HepG2 (cell line): ENCODE data around the gene GPR15LG. TPM values are rescaled to one million over a fixed set of nuclear protein-coding genes. Genes with fewer than 3 reads are reported as not detected.

ENCODE experiments used
- ARID2 ChIP-seq: sonication (generic); formaldehyde crosslinking; IDR thresholded peaks from 2 replicates; pipeline ENCODE4 v1.8.1; 2022; ENCODE audit warnings: mild to moderate bottlenecking, missing genetic modification reagents, borderline replicate concordance
- DNMT1 ChIP-seq: sonication (generic); formaldehyde crosslinking; IDR thresholded peaks from 2 replicates; pipeline ENCODE4 v1.5.1; 2020; ENCODE audit warnings: mild to moderate bottlenecking, missing genetic modification reagents
- DNMT3B ChIP-seq: conservative IDR thresholded peaks from 2 replicates; pipeline ENCODE4 v1.6.1; 2016; ENCODE audit warnings: missing biosample characterization, control low read depth
- ETV5 ChIP-seq: IDR thresholded peaks from 2 replicates; pipeline ENCODE4 v1.6.1; 2018; ENCODE audit warnings: missing biosample characterization, missing genetic modification reagents, inconsistent platforms, borderline replicate concordance
- JUNB ChIP-seq: sonication (generic); formaldehyde crosslinking; IDR thresholded peaks from 2 replicates; pipeline ENCODE4 v1.8.0; 2022; ENCODE audit warnings: missing genetic modification reagents, mild to moderate bottlenecking, borderline replicate concordance
- MIER3 ChIP-seq: IDR thresholded peaks from 2 replicates; pipeline ENCODE4 v1.6.1; 2016; ENCODE audit warnings: missing compliant biosample characterization, borderline replicate concordance
- MIXL1 ChIP-seq: IDR thresholded peaks from 2 replicates; pipeline ENCODE4 v1.6.1; 2016
- NFE2L2 ChIP-seq: fragments of 150-350 bp; IDR thresholded peaks from 2 replicates; pipeline ENCODE4 v1.6.1; 2014; ENCODE audit warnings: low read length
- POLR2A ChIP-seq, 2 experiments: IDR thresholded peaks; 2 replicates each; pipeline ENCODE4 v1.6.1; 2011; ENCODE audit warnings: low read depth in 2 of 2, low read length in 2 of 2, mild to moderate bottlenecking in 1 of 2, moderate library complexity in 1 of 2; ENCODE audit not compliant: insufficient read depth in 1 of 2
- PRPF4 ChIP-seq: fragments of 200-400 bp; formaldehyde crosslinking; IDR thresholded peaks from 2 replicates; pipeline ENCODE4 v1.6.1; 2016; ENCODE audit warnings: low read length, low read depth; ENCODE audit not compliant: poor library complexity, severe bottlenecking
- SMAD3 ChIP-seq: sonication (generic); formaldehyde crosslinking; IDR thresholded peaks from 2 replicates; pipeline ENCODE4 v1.4.0; 2020; ENCODE audit warnings: missing genetic modification reagents
- SOX6 ChIP-seq, 2 experiments: fragments of 450-650 bp in 1 of 2; sonication (generic) in 1 of 2; formaldehyde crosslinking in 1 of 2; IDR thresholded peaks; 2 replicates each; pipeline versions ENCODE4 v1.4.0 to v1.6.1; 2017 to 2020; ENCODE audit warnings: antibody characterized with exemption in 1 of 2, mild to moderate bottlenecking in 1 of 2, missing genetic modification reagents in 1 of 2
- SRF ChIP-seq: IDR thresholded peaks from 2 replicates; pipeline ENCODE4 v1.6.1; 2011; ENCODE audit warnings: mild to moderate bottlenecking, low read depth, low read length, moderate library complexity
- ZC3H13 ChIP-seq: sonication (generic); formaldehyde crosslinking; IDR thresholded peaks from 2 replicates; pipeline ENCODE4 v1.8.1; 2023; ENCODE audit warnings: mild to moderate bottlenecking, missing genetic modification reagents, moderate library complexity
- ZFAT ChIP-seq: sonication (generic); formaldehyde crosslinking; conservative IDR thresholded peaks from 2 replicates; pipeline ENCODE4 v1.8.1; 2023; ENCODE audit warnings: missing genetic modification reagents, inconsistent platforms
- ZNF33B ChIP-seq: sonication (generic); formaldehyde crosslinking; IDR thresholded peaks from 2 replicates; pipeline ENCODE4 v1.5.1; 2020; ENCODE audit warnings: mild to moderate bottlenecking, missing genetic modification reagents
- ZNF546 ChIP-seq: sonication (generic); formaldehyde crosslinking; conservative IDR thresholded peaks from 2 replicates; pipeline ENCODE4 v1.8.1; 2023; ENCODE audit warnings: mild to moderate bottlenecking, missing genetic modification reagents
- ZNF607 ChIP-seq: sonication (generic); formaldehyde crosslinking; IDR thresholded peaks from 2 replicates; pipeline ENCODE4 v1.5.1; 2020; ENCODE audit warnings: missing genetic modification reagents, mild to moderate bottlenecking, borderline replicate concordance
- ZNF737 ChIP-seq: sonication (generic); formaldehyde crosslinking; IDR thresholded peaks from 2 replicates; pipeline ENCODE4 v1.5.0; 2020; ENCODE audit warnings: missing genetic modification reagents, mild to moderate bottlenecking, borderline replicate concordance
- polyA plus RNA-seq, 8 experiments: library from polyadenylated mRNA; depleted of rRNA in 3 of 8; stranded (reverse) in 7 of 8; unstranded in 1 of 8; fragments of >200 nt; fragmentation: Illumina TruSeq in 4 of 8; extraction: Trizol in 4 of 8; gene quantifications; 2 replicates each; pipeline versions ENCODE4 v1.2.1 to v1.2.3, GENCODE V29; 2011 to 2016; ENCODE audit warnings: low read depth in 4 of 8, missing spikeins in 1 of 8, mixed read lengths in 1 of 8; ENCODE audit not compliant: insufficient read depth in 1 of 8
- total RNA-seq, 5 experiments: library from RNA; depleted of rRNA; stranded (reverse); fragments of >200 nt; fragmentation: Illumina TruSeq; extraction: Trizol; gene quantifications; 2 replicates each; pipeline ENCODE4 v1.2.3, GENCODE V29; 2016; ENCODE audit warnings: low read depth in 1 of 5
- TF ChIP-seq, protein P1 (sequence below): sonication (generic); formaldehyde crosslinking; IDR thresholded peaks from 2 replicates; pipeline ENCODE4 v1.4.0; 2020; ENCODE audit warnings: missing genetic modification reagents
- TF ChIP-seq, protein P2 (sequence below): sonication (generic); formaldehyde crosslinking; IDR thresholded peaks from 2 replicates; pipeline ENCODE4 v1.5.0; 2020; ENCODE audit warnings: mild to moderate bottlenecking, missing genetic modification reagents

Gene GPR15LG
- total and polyA plus RNA-seq, 2 of the 13 experiments (the other 11 are each of a cell fraction or from before 2014, with no cell fraction given): not detected

DNA sequence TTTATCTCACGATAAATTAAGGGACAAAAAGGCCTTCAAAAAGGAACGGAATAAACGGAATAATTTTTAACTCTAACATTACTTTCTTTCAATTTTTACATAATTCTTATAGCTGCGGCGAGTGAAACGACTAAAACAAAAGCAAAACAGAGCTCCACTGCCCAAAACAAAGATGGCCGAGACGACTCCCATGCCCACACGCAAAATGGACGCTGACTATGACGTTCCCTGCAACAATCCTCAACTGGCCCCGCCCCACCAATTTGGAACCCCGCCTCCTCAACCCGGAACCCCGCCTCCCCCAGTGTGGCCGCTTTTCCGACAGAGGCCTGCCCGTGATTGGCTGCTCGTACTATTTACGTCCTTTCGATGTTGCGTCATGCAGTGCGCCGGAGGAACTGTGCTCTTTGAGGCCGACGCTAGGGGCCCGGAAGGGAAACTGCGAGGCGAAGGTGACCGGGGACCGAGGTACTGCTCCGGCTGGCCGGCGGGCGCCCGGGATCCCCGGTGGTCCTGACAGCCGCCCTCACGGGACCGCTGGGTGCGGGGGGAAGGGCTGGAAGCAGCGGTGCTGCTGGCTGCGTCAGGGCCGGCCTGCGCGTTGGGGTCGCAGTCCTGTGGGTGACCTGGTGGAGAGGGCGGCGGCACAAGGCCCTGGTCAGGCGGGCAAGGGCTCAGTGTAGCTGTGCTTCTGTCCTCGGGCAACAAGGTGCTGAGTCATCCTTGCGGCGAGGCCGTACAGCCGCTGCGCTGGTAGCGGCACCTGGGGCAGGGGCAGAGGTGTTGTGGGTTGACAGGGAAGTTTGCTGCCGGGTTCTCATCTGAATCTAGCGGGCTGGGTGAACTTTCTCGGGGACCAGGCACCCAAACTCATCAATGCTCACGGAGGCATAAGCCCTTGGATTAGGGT, 34.2 kb upstream of the GPR15LG start, which contains the start of gene GHITM (continued):
- TF ChIP-seq SOX6 (IDR thresholded peaks at IDR 0.05) (no peak), SOX6 (CRISPR knock-in tag; IDR thresholded peaks at IDR 0.05) (peak; percentile 77), ZNF737 (CRISPR knock-in tag) (peak; percentile 34; the same call in 1 of the 2 replicates), ETV5 (CRISPR knock-in tag) (peak; percentile 65), MIER3 (CRISPR knock-in tag) (0 out of 2 replicates have a peak, but pooled peaks have one; percentile 17), SRF (peak; percentile 61; the same call in 1 of the 2 replicates), ZNF607 (peak; percentile 65; the same call in 1 of the 2 replicates), DNMT3B (0 out of 2 replicates have a peak, but pooled peaks have one; percentile 76), ARID2 (peak; percentile 64; the same call in 1 of the 2 replicates), ZC3H13 (CRISPR knock-in tag) (peak; percentile 50; the same call in 1 of the 2 replicates), PRPF4 (no peak), DNMT1 (CRISPR knock-in tag) (no peak; the same call in 1 of the 2 replicates), POLR2A (IDR thresholded peaks at IDR 0.05; ENCODE audit: insufficient read depth in 1 of 2, low read depth in 2 of 2, low read length in 2 of 2) (peak; percentile 79 to 84), NFE2L2 (peak; percentile 97), SMAD3 (CRISPR knock-in tag) (0 out of 2 replicates have a peak, but pooled peaks have one; percentile 41), MIXL1 (peak; percentile 57; the same call in 1 of the 2 replicates), ZNF546 (0 out of 2 replicates have a peak, but pooled peaks have one; percentile 58), ZFAT (0 out of 2 replicates have a peak, but pooled peaks have one; percentile 45), ZNF33B (CRISPR knock-in tag) (0 out of 2 replicates have a peak, but pooled peaks have one; percentile 55), JUNB (CRISPR knock-in tag) (no peak)
- TF ChIP-seq, protein P1, sequence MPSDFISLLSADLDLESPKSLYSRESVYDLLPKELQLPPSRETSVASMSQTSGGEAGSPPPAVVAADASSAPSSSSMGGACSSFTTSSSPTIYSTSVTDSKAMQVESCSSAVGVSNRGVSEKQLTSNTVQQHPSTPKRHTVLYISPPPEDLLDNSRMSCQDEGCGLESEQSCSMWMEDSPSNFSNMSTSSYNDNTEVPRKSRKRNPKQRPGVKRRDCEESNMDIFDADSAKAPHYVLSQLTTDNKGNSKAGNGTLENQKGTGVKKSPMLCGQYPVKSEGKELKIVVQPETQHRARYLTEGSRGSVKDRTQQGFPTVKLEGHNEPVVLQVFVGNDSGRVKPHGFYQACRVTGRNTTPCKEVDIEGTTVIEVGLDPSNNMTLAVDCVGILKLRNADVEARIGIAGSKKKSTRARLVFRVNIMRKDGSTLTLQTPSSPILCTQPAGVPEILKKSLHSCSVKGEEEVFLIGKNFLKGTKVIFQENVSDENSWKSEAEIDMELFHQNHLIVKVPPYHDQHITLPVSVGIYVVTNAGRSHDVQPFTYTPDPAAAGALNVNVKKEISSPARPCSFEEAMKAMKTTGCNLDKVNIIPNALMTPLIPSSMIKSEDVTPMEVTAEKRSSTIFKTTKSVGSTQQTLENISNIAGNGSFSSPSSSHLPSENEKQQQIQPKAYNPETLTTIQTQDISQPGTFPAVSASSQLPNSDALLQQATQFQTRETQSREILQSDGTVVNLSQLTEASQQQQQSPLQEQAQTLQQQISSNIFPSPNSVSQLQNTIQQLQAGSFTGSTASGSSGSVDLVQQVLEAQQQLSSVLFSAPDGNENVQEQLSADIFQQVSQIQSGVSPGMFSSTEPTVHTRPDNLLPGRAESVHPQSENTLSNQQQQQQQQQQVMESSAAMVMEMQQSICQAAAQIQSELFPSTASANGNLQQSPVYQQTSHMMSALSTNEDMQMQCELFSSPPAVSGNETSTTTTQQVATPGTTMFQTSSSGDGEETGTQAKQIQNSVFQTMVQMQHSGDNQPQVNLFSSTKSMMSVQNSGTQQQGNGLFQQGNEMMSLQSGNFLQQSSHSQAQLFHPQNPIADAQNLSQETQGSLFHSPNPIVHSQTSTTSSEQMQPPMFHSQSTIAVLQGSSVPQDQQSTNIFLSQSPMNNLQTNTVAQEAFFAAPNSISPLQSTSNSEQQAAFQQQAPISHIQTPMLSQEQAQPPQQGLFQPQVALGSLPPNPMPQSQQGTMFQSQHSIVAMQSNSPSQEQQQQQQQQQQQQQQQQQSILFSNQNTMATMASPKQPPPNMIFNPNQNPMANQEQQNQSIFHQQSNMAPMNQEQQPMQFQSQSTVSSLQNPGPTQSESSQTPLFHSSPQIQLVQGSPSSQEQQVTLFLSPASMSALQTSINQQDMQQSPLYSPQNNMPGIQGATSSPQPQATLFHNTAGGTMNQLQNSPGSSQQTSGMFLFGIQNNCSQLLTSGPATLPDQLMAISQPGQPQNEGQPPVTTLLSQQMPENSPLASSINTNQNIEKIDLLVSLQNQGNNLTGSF: peak; percentile 73
- TF ChIP-seq, protein P2, sequence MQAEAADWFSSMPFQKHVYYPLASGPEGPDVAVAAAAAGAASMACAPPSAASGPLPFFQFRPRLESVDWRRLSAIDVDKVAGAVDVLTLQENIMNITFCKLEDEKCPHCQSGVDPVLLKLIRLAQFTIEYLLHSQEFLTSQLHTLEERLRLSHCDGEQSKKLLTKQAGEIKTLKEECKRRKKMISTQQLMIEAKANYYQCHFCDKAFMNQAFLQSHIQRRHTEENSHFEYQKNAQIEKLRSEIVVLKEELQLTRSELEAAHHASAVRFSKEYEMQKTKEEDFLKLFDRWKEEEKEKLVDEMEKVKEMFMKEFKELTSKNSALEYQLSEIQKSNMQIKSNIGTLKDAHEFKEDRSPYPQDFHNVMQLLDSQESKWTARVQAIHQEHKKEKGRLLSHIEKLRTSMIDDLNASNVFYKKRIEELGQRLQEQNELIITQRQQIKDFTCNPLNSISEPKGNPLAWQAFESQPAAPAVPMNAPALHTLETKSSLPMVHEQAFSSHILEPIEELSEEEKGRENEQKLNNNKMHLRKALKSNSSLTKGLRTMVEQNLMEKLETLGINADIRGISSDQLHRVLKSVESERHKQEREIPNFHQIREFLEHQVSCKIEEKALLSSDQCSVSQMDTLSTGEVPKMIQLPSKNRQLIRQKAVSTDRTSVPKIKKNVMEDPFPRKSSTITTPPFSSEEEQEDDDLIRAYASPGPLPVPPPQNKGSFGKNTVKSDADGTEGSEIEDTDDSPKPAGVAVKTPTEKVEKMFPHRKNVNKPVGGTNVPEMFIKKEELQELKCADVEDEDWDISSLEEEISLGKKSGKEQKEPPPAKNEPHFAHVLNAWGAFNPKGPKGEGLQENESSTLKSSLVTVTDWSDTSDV (CRISPR knock-in tag): peak; percentile 90
